Skin of body (tissue), 2 donors: ENCODE data around the gene HOATZ. TPM values are rescaled to one million over a fixed set of nuclear protein-coding genes. Genes with fewer than 3 reads are reported as not detected.

Experiments
- DNase-seq: peaks from one replicate; lab custom pipeline; 2025; lab: John Stamatoyannopoulos, UW
- total RNA-seq: library from RNA; depleted of rRNA; stranded (reverse); fragments of >200 nt; gene quantifications from one replicate; pipeline ENCODE4 v1.2.3, GENCODE V29; 2014

Gene HOATZ
- total RNA-seq, 1 donor from 2014 or later: not detected

- no peak for DNase-seq
Measured at GRCh38 chr11:111521135-111521534, 6.6 kb downstream of the HOATZ start.

GRCh38 chr11:111522426-111522825 lies 7.8 kb downstream of the HOATZ start:
- DNase-seq: no peak

- no peak for DNase-seq
Measured at GRCh38 chr11:111523343-111523742, 8.8 kb downstream of the HOATZ start.

GRCh38 chr11:111524056-111524455 lies 9.5 kb downstream of the HOATZ start:
- no peak for DNase-seq

- no peak for DNase-seq
Measured at GRCh38 chr11:111525456-111525855, 10.9 kb downstream of the HOATZ start.

- DNase-seq: no peak
Measured at GRCh38 chr11:111526501-111526900, 11.9 kb downstream of the HOATZ start.

GRCh38 chr11:111527279-111527678 lies 12.7 kb downstream of the HOATZ start:
- DNase-seq: no peak

- DNase-seq: no peak
Measured at GRCh38 chr11:111528557-111528956, 14.0 kb downstream of the HOATZ start.

GRCh38 chr11:111530091-111530490 lies 15.5 kb downstream of the HOATZ start:
- DNase-seq: no peak

GRCh38 chr11:111531136-111531535 lies 16.6 kb downstream of the HOATZ start:
- no peak for DNase-seq

GRCh38 chr11:111531687-111532364 lies 17.2 kb downstream of the HOATZ start:
- no peak for DNase-seq

GRCh38 chr11:111532365-111532709 lies 17.8 kb downstream of the HOATZ start:
- no peak for DNase-seq

GRCh38 chr11:111535281-111535680 lies 20.7 kb downstream of the HOATZ start:
- no peak for DNase-seq

GRCh38 chr11:111537336-111537860 lies 22.8 kb downstream of the HOATZ start:
- DNase-seq: no peak

- DNase-seq: no peak
Measured at GRCh38 chr11:111538407-111539114, 24.0 kb downstream of the HOATZ start.

- no peak for DNase-seq
Measured at GRCh38 chr11:111539426-111540113, 25.0 kb downstream of the HOATZ start.

- DNase-seq: no peak
Measured at GRCh38 chr11:111540114-111540936, 25.7 kb downstream of the HOATZ start, which contains the start of gene LAYN. Gene LAYN (plus strand): TSS chr11:111540720. CDS start chr11:111540844, 124 bp downstream.

GRCh38 chr11:111540937-111541253 lies 26.3 kb downstream of the HOATZ start:
- DNase-seq: no peak

GRCh38 chr11:111541254-111542061 lies 26.9 kb downstream of the HOATZ start:
- peak; percentile 10 for DNase-seq

GRCh38 chr11:111542606-111543275 lies 28.2 kb downstream of the HOATZ start:
- DNase-seq: no peak
